Body of pancreas (tissue), 4 donors: ENCODE data around the gene OTUB1.

Experiments used
- POLR2A ChIP-seq, 3 donors: fragments of 450-650 bp; IDR thresholded peaks; one replicate each; pipeline ENCODE4 v1.6.1; 2016; ENCODE audit warnings: antibody characterized with exemption in 3 of 3, mild to moderate bottlenecking in 2 of 3
- TF ChIP-seq, protein P1 (sequence below), 7 experiments: fragments of 450-650 bp in 4 of 7; fragments of 200-600 bp in 3 of 7; sonication (generic) in 3 of 7; IDR thresholded peaks; one replicate each; pipeline ENCODE4 v1.5.1; 2016 to 2019; ENCODE audit warnings: antibody characterized with exemption in 7 of 7

DNA sequence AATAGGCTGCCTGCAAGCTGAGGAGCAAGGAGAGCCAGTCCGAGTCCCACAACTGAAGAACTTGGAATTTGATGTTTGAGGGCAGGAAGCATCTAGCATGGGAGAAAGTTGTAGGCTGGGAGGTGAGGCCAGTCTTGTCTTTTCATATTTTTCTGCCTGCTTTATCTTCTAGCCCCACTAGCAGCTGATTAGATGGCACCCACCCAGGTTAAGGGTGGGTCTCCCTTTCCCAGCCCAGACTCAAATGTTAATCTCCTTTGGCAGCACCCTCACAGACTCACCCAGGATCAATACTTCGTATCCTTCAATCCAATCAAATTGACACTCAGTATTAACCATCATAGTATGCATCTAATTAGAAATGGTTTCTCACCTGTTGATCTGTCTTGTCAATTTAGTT, 16.8 kb upstream of the OTUB1 start:
- no peak for TF ChIP-seq POLR2A (IDR thresholded peaks at IDR 0.05)
- TF ChIP-seq, protein P1, sequence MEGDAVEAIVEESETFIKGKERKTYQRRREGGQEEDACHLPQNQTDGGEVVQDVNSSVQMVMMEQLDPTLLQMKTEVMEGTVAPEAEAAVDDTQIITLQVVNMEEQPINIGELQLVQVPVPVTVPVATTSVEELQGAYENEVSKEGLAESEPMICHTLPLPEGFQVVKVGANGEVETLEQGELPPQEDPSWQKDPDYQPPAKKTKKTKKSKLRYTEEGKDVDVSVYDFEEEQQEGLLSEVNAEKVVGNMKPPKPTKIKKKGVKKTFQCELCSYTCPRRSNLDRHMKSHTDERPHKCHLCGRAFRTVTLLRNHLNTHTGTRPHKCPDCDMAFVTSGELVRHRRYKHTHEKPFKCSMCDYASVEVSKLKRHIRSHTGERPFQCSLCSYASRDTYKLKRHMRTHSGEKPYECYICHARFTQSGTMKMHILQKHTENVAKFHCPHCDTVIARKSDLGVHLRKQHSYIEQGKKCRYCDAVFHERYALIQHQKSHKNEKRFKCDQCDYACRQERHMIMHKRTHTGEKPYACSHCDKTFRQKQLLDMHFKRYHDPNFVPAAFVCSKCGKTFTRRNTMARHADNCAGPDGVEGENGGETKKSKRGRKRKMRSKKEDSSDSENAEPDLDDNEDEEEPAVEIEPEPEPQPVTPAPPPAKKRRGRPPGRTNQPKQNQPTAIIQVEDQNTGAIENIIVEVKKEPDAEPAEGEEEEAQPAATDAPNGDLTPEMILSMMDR (IDR thresholded peaks at IDR 0.05): no peak
